GM19328 (cell line): Measurements from ENCODE around the gene CAPRIN1.
"Not testable (repeated sequence)": the region's sequence is repeated elsewhere in the genome, so short reads cannot be mapped to it uniquely, and the experiment has no call there.

ENCODE experiments used
- ATAC-seq: cut with Tn5 transposase; IDR thresholded peaks from one replicate; pipeline ENCODE4 v1.9.1; 2021; ENCODE audit warnings: mild to moderate bottlenecking, moderate library complexity; ENCODE audit not compliant: unreplicated experiment

CAPRIN1 gene

GRCh38 chr11:34084637-34085036 is 33.1 kb downstream of the CAPRIN1 start:
- no peak for ATAC-seq

DNA sequence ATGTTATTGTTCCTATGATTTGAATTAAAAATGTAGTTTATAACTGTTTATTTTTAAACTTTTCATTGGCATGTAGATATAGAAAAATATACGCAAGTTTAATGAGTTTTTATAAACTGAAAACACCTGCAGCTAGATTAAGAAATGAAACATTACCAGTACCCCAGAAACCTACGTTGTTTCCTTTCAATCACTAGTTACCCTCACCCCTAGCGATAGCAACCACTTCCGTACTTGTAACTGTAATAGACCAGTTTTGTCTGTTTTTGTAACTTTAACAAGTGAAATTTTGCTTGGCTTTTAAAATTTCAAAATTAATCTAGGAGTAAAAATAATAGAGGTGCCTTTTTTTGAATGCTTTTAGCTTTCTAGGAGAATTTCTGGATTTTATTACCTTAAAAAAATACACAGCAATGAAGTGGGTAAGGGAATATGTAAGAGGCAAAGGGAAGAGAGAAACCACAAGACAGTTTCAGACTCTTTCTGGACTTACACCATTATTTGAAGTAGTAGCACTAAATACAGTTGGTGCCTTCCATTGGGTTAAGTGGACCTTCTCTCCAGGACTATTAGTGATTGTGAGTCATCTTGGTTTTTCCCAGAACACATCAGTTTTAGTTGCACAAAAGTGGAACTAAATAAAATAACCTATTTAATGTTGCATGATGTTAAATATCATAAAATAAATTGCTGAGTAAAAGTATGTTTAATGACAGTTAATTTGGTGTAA is 35.2 kb downstream of the CAPRIN1 start:
- no peak for ATAC-seq

DNA sequence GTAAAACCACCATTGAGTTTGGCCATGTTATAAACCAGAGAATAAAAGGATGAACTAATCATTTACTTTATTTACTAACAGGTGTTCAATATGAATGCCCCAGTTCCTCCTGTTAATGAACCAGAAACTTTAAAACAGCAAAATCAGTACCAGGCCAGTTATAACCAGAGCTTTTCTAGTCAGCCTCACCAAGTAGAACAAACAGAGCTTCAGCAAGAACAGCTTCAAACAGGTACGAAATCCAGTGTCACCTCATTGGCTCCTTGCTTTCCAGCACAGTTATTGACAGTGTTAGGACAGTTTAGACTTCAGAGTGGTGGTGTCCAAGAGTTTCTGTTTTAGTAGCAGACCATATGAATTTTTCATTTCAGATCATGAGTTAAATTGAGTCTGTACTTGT is 40.3 kb downstream of the CAPRIN1 start:
- no peak for ATAC-seq

- not testable (repeated sequence) for ATAC-seq
Observed at GRCh38 chr11:34094900-34095299, 43.4 kb downstream of the CAPRIN1 start.

GRCh38 chr11:34098813-34099212 is 47.3 kb downstream of the CAPRIN1 start:
- no peak for ATAC-seq

DNA sequence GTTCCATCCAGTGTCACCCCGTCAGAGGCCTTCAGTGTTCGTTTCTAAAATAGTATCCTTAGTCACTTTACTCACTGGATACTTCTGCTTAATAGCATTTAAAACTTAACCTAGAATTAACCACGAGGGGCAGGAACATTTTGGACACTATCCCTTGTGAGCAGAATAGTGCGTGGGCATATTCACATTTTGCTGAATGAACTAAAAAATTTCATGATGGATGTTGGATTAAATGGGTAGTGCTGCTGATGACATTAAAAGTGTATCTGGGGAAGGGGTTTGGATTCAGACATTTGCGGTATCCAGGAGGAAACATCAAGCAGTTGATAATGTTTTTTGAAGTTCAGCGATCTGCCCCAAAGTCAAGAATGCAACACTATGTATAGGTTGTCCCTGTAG is 53.1 kb downstream of the CAPRIN1 start:
- ATAC-seq: no peak

- peak; percentile 91 for ATAC-seq
Observed at GRCh38 chr11:34105079-34105956, 53.8 kb downstream of the CAPRIN1 start, which contains the start of gene NAT10. Gene NAT10, plus strand, starts transcription at chr11:34105629. Its CDS starts 2,597 bp downstream, at chr11:34108226.

- no peak for ATAC-seq
Observed at GRCh38 chr11:34105957-34106504, 54.5 kb downstream of the CAPRIN1 start.

- ATAC-seq: no peak
Observed at GRCh38 chr11:34111722-34112270, 60.3 kb downstream of the CAPRIN1 start.

DNA sequence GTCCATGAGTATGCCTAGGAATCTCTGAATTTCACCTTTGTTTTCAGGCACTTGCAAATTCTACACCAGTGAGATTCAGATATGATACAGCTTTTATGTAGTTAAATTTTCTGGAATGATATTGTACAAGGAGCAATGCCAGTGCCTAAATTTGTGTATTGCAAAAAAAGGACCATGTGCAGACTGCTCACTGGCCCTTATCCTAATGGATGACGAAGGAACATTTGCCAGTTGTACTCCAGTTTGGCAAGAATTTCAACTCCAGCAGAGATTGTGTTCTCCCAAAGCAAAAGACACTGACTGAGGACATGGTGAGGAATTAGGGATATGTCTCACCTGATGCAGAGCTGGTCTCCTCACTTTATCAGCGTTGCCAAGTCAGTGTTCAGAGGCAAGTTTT is 62.5 kb downstream of the CAPRIN1 start:
- ATAC-seq: no peak

DNA sequence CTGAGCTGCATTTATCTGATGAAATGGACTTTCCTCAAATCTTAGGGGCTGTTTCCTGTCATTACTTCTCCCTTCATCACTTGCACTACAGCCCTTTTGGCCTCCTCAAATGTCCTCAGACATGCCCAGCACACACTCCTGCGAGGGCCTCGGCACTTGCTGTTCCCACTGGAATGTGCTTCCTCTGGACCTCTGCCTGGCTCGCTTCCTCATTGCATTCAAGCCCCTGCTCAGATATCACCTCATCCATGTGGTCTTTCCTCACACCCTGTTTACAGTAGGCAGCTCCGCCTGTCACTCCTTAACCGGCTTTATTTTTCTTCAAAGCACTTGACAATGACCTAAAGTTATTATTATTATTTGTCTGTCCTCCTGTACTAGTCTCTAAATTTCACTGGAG is 62.9 kb downstream of the CAPRIN1 start:
- ATAC-seq: no peak

DNA sequence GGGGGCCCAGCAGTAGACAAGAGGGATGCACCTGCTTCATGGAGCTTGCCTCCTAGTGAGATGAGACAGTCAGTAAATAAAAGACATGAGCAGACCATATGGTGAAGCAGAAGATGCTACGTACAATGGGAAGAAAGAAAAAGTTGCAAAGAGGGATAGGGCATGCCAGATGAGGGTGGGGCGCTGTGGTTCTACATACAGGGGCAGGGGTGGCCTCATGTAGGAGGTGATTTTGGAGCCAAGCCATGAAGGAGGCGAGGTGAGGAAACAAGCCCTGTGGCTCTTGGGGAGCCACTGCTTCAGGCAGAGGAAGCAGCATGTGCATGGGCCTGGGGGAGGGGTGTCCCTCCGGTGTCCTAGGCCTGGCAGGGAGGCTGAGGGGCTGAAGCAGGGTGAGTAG is 69.1 kb downstream of the CAPRIN1 start:
- ATAC-seq: no peak

DNA sequence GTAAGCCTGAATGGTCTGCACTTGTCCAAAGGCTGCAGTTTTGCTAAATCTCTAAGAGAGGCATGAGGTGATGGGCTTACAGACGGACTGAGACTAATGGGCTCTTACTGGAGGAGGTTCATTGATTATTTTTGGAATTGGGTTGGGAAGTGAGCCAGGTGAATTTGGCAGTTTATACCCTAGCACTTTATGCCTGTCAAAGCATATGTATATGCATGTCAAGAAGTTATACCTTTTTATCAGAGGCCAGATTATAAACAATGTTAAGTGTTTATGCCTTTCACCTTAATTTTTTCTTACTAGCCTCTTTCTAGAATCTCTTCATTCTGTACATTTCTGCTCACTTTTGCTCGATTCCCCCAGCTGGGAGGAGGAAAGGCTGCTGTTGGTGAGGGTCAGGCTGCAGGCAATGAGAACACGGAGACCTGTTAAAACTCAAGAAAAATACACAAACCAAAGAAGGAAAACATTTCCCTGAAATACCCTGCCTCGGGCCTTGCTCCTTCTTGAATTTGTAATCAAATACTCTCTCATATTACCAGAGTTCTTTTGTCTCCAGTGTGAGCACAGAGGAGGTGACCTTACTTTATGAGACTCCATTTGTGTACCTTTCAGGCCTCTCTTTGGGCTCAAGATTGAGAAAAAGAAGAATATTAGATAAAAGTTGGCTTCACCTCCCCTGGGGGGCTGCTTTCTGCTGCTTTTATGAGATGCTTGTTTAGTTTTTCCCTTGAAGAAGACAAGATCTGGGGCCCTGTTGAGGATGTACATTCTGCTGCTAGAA is 73.5 kb downstream of the CAPRIN1 start:
- ATAC-seq: no peak

DNA sequence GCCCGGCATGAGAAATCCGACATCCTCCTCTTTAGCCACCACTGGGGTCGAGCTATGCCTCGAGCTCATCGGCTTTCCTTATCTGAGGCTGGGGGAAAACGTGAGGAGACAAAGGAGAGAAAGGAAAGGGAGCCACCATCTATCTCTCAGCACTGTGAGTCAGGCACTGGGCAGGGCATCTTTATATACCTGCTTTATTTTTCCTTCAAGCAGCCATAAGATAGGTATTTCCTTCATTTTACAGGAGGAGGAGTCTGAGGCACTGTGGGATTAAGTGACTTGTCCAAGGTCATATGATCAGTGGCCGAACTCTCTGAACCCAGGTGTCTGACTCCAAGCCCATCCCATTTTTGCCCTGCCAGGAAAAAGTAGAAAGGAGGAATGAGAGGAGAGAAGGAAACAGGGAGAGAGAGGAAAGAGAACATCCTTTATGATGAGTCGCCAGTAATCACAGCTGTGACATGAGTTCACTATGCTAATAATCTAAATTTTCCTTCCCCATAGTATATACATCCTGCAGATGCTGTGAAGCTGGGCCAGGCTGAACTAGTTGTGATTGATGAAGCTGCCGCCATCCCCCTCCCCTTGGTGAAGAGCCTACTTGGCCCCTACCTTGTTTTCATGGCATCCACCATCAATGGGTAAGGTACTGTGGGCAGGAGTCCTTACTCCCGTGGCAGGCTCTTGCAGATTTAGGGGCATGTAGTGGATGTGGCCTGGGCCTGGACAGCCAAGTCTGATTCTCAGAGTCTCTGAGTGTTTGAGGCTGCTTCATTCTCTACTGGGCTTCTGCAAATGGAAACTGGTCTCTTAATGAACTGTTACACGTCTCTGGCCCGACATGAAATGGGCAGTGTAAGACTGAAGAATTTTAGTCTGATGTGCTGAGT is 75.7 kb downstream of the CAPRIN1 start:
- ATAC-seq: no peak

GRCh38 chr11:34128824-34129223 is 77.3 kb downstream of the CAPRIN1 start:
- no peak for ATAC-seq

- no peak for ATAC-seq
Observed at GRCh38 chr11:34132261-34132965, 80.9 kb downstream of the CAPRIN1 start.

DNA sequence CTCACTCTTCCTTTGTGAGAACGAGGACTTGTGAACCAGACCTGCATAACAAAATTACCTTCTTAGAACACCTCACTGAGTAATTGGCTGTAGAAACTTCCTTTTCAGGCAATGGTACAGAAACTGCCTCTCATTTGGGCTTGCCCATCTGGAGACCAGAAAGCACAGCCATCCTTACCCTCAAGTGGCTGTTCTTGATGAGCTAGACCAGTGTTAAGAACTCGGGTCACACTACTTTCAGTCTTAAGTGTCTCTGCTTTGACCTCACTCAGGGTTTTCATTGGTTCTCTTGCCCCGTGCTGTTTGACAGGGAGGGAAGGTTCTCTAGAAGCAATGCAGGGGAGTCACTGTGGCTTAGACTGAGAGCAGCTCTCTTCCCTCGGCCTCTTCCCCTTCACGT is 83.2 kb downstream of the CAPRIN1 start:
- ATAC-seq: no peak

GRCh38 chr11:34135439-34135838 is 83.9 kb downstream of the CAPRIN1 start:
- ATAC-seq: no peak

DNA sequence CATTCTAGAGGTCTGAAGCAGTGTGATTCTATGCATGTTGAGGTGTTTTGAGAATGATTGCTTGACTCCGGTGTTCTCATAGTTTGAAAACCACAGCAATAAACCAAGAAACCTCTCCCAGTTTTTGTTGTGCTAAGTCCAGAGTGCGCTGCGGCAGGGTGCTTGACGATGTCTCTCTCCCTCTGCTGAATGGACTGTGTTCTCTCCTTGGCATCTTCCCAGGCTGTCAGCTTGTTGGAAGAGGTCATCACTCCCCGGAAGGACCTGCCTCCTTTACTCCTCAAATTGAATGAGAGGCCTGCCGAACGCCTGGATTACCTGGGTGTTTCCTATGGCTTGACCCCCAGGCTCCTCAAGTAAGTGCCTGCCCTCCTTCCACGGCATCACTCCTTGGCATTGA is 84.9 kb downstream of the CAPRIN1 start:
- ATAC-seq: no peak
